GM12878 (cell line): ENCODE data around the gene MMEL1. TPM values are rescaled to one million over a fixed set of nuclear protein-coding genes. Genes with fewer than 3 reads are reported as not detected.

Source experiments
- ATAC-seq: fragments of 200-7000 bp; cut with Tn5 transposase; 3 replicates; pipeline ENCODE4 v1.9.1; 2020; ENCODE audit warnings: mild to moderate bottlenecking, moderate library complexity
- BruUV-seq: library from RNA; stranded (reverse); fragments of 400-500 nt; replicated peaks from 2 replicates; lab custom pipeline; 2021; lab: Mats Ljungman, UMichigan
- CTCF ChIA-PET: fragments of 300-600 bp; sonication (Branson Sonifier 250); formaldehyde crosslinking; extraction: SDS; loops from one replicate; lab custom pipeline; 2021; ENCODE audit warnings: inconsistent platforms; lab: Yijun Ruan, JAX
- POLR2A ChIA-PET: fragments of 350-600 bp; formaldehyde crosslinking; extraction: SDS; loops from one replicate; lab custom pipeline; 2021; ENCODE audit warnings: inconsistent platforms; lab: Charles Lee
- RAD21 ChIA-PET: fragments of 300-600 bp; sonication (Branson Sonifier 250); formaldehyde crosslinking; loops from one replicate; lab custom pipeline; 2023; ENCODE audit warnings: antibody characterized with exemption; ENCODE audit not compliant: unreplicated experiment; lab: Charles Lee
- SMC1A ChIA-PET: fragments of 300-600 bp; sonication (Branson Sonifier 250); formaldehyde crosslinking; loops from one replicate; lab custom pipeline; 2023; ENCODE audit not compliant: unreplicated experiment, uncharacterized antibody; lab: Charles Lee
- DNase-seq: peaks from one replicate; pipeline ENCODE4 v3.0.0-alpha.2; 2011; ENCODE audit warnings: low read depth, low spot score
- FAIRE-seq: peaks from 3 replicates; lab custom pipeline; 2011; peaks lifted over from hg19 to GRCh38; lab: Jason Lieb, UNC
- H2AFZ ChIP-seq: 2 replicates; pipeline ENCODE4 v1.6.0; 2011; ENCODE audit warnings: low read depth, low read length, control low read depth; ENCODE audit not compliant: control insufficient read depth
- H3K27ac ChIP-seq: 2 replicates; pipeline ENCODE4 v1.5.1; 2011; ENCODE audit warnings: control low read depth; ENCODE audit not compliant: control insufficient read depth, insufficient read depth
- H3K27me3 ChIP-seq, 2 experiments: replicated peaks in 1 of 2; 2 replicates each; pipeline versions ENCODE4 v1.6.0 to v1.6.1; 2011; ENCODE audit warnings: low read length in 1 of 2; ENCODE audit not compliant: control insufficient read depth in 2 of 2, insufficient read depth in 2 of 2
- H3K36me3 ChIP-seq, 2 experiments: 2 replicates each; pipeline ENCODE4 v1.5.1; 2011; ENCODE audit warnings: low read length in 1 of 2; ENCODE audit not compliant: control insufficient read depth in 2 of 2, insufficient read depth in 2 of 2
- H3K4me1 ChIP-seq: 2 replicates; pipeline ENCODE4 v1.6.1; 2011; ENCODE audit warnings: mild to moderate bottlenecking, low read length, moderate library complexity, mixed read lengths; ENCODE audit not compliant: control insufficient read depth, insufficient read depth
- H3K4me2 ChIP-seq: 2 replicates; pipeline ENCODE4 v1.6.0; 2011; ENCODE audit warnings: control low read depth; ENCODE audit not compliant: control insufficient read depth, insufficient read depth
- H3K4me3 ChIP-seq: fragments of 200-600 bp; sonication (generic); 2 replicates; pipeline ENCODE4 v1.5.1; 2016
- H3K79me2 ChIP-seq: 2 replicates; pipeline ENCODE4 v1.6.0; 2011; ENCODE audit warnings: low read length; ENCODE audit not compliant: control insufficient read depth, insufficient read depth
- H3K9ac ChIP-seq: 2 replicates; pipeline ENCODE4 v1.8.0; 2011; ENCODE audit warnings: low read length, control low read depth, mixed read lengths; ENCODE audit not compliant: control insufficient read depth, insufficient read depth
- H3K9me3 ChIP-seq: replicated peaks from 3 replicates; pipeline ENCODE4 v1.5.1; 2011; ENCODE audit warnings: mild to moderate bottlenecking, low read length; ENCODE audit not compliant: control insufficient read depth, insufficient read depth
- H4K20me1 ChIP-seq: 2 replicates; pipeline ENCODE4 v1.6.0; 2011; ENCODE audit not compliant: control insufficient read depth, insufficient read depth
- GABPA ChIP-seq: IDR thresholded peaks from 2 replicates; pipeline ENCODE4 v1.6.1; 2014; ENCODE audit warnings: antibody characterized with exemption, low read depth, mild to moderate bottlenecking, inconsistent platforms
- HSF1 ChIP-seq: fragments of 150-350 bp; IDR thresholded peaks from 2 replicates; pipeline ENCODE4 v1.6.1; 2014; ENCODE audit warnings: mild to moderate bottlenecking, low read depth, low read length
- MAX ChIP-seq: IDR thresholded peaks from 2 replicates; pipeline ENCODE4 v1.6.1; 2012; ENCODE audit warnings: low read depth, low read length, improper control_type of control experiment
- NFYB ChIP-seq: IDR thresholded peaks from 2 replicates; pipeline ENCODE4 v1.6.1; 2011; ENCODE audit warnings: low read depth, mild to moderate bottlenecking, low read length, improper control_type of control experiment, moderate library complexity; ENCODE audit not compliant: insufficient read depth
- PRDM15 ChIP-seq: fragments of 450-650 bp; formaldehyde crosslinking; IDR thresholded peaks from 2 replicates; pipeline ENCODE4 v1.4.0; 2020; ENCODE audit warnings: mild to moderate bottlenecking, moderate library complexity
- RBBP5 ChIP-seq: fragments of 200-600 bp; sonication (generic); conservative IDR thresholded peaks from 2 replicates; pipeline ENCODE4 v1.6.1; 2016
- SREBF2 ChIP-seq: IDR thresholded peaks from 2 replicates; pipeline ENCODE4 v1.6.1; 2012; ENCODE audit warnings: mild to moderate bottlenecking, low read length
- USF1 ChIP-seq: IDR thresholded peaks from 2 replicates; pipeline ENCODE4 v1.6.1; 2011; ENCODE audit warnings: borderline replicate concordance, low read depth, mild to moderate bottlenecking, moderate library complexity, mixed read lengths, low read length; ENCODE audit not compliant: insufficient read depth; ENCODE audit errors: extremely low read length
- ZBTB4 ChIP-seq: fragments of 450-650 bp; formaldehyde crosslinking; IDR thresholded peaks from 2 replicates; pipeline ENCODE4 v1.4.0; 2022; ENCODE audit warnings: mild to moderate bottlenecking, moderate library complexity
- ZNF384 ChIP-seq: IDR thresholded peaks from 2 replicates; pipeline ENCODE4 v1.6.1; 2012; ENCODE audit warnings: low read depth, mild to moderate bottlenecking, low read length, improper control_type of control experiment, borderline replicate concordance
- WGBS: methylation state at CpG from one replicate; pipeline ENCODE4 v1.1.6; 2016; ENCODE audit warnings: low lambda C conversion rate; ENCODE audit not compliant: insufficient replicate concordance, insufficient coverage; ENCODE audit errors: missing lambda C conversion rate; 5-methylcytosine and 5-hydroxymethylcytosine counted together
- in situ Hi-C: fragments of 300-500 bp; cut with MboI; formaldehyde crosslinking; loops from 9 replicates; pipeline ENCODE4 v1.14.3; 2018; ENCODE audit warnings: mixed read lengths
- intact Hi-C: fragments of 100-400 bp; cut with micrococcal nuclease; formaldehyde crosslinking; loops from one replicate; pipeline ENCODE4 v1.14.2; 2022; ENCODE audit not compliant: unreplicated experiment
- polyA plus RNA-seq, 11 experiments: library from polyadenylated mRNA; depleted of rRNA in 4 of 11; unstranded in 6 of 11; stranded (reverse) in 5 of 11; fragments of >200 nt; fragmentation: Nextera tagmentation in 4 of 11; fragmentation: Illumina TruSeq in 1 of 11; extraction: Ambion mirVana in 4 of 11; extraction: Trizol in 1 of 11; gene quantifications; 1 replicate in 1 of 11; 2 replicates in 10 of 11; pipeline versions ENCODE4 v1.2.1 to v1.2.3, GENCODE V29; 2011 to 2016; ENCODE audit warnings: inconsistent platforms in 2 of 11, missing spikeins in 2 of 11, low read depth in 1 of 11
- total RNA-seq, 4 experiments: library from RNA; depleted of rRNA in 3 of 4; stranded (reverse); fragments of >200 nt in 3 of 4; fragmentation: Illumina TruSeq in 1 of 4; extraction: Trizol in 1 of 4; gene quantifications; 2 replicates each; pipeline versions ENCODE4 v1.2.1 to v1.2.3, GENCODE V29; 2013 to 2021

MMEL1 gene
- total and polyA plus RNA-seq, 10 of the 15 experiments (the other 5 are each of a cell fraction or from before 2014, with no cell fraction given), result 0.11 TPM; not detected in 9

- FAIRE-seq, result peak; percentile 90
- peak within 1 kb of the TSS; percentile 48 for H2AFZ ChIP-seq
- SMC1A ChIA-PET, result interaction anchor here (0.9 to 4.7 kb wide), 4 partner anchors 9 to 28 kb away, joined by 3 to 39 read pairs (median 18); partner anchors contain the start of gene PRXL2B
- POLR2A ChIA-PET, result interaction anchor here (1.7 to 5.5 kb wide), 4 partner anchors 10 to 28 kb away, joined by 5 to 61 read pairs (median 42); partner anchors contain the start of gene PRXL2B
- H3K27me3 ChIP-seq, result no peaks in the 10 kb centered on the region
- peaks cover 0 to 2% of the 10 kb centered on the region in 2 experiments; a peak in 2 of 4 replicates for H3K36me3 ChIP-seq
- peaks cover 38% of the 10 kb centered on the region for H3K79me2 ChIP-seq
- peak within 1 kb of the TSS; percentile 87 for H3K4me3 ChIP-seq
- intact Hi-C loops, result loop anchor here (1.0 to 5.0 kb wide), 2 partner anchors 22 to 866 kb away; no protein-coding TSS in a partner anchor
- peak within 1 kb of the TSS; percentile 98 for H3K9ac ChIP-seq
- H4K20me1 ChIP-seq, result no peaks in the 10 kb centered on the region
- in situ Hi-C loops, result no loop called here
- H3K4me2 ChIP-seq, result peak within 1 kb of the TSS; percentile 97
- no peak for DNase-seq
- WGBS, result 0% methylated on average over 16 of the region's 16 CpGs
- CTCF ChIA-PET, result interaction anchor here (0.8 to 5.1 kb wide), 11 partner anchors 9 to 231 kb away, joined by 3 to 54 read pairs (median 6); partner anchors contain the start of genes PEX10 and PRXL2B
- H3K27ac ChIP-seq, result peak within 1 kb of the TSS; percentile 99
- H3K9me3 ChIP-seq, result no peaks in the 10 kb centered on the region
- peaks cover 25% of the 10 kb centered on the region for H3K4me1 ChIP-seq
- RAD21 ChIA-PET, result interaction anchor here (0.7 to 3.3 kb wide), 9 partner anchors 9 to 361 kb away, joined by 3 to 41 read pairs (median 10); partner anchors contain the start of genes FAAP20 and PANK4
- ATAC-seq, result peak; percentile 73
- BruUV-seq, result TSS peak; percentile 82
- TF ChIP-seq HSF1 (no peak), GABPA (no peak), RBBP5 (no peak), SREBF2 (no peak), ZBTB4 (CRISPR knock-in tag) (peak; percentile 52; the same call in 1 of the 2 replicates), NFYB (0 out of 2 replicates have a peak, but pooled peaks have one; percentile 15), ZNF384 (no peak), MAX (no peak), PRDM15 (CRISPR knock-in tag) (no peak), USF1 (no peak)
These were observed 76.5 kb downstream of the MMEL1 start, which contains the start of gene TNFRSF14 for GRCh38 chr1:2556277-2556677. Gene TNFRSF14 (plus strand): TSS chr1:2556371. CDS start chr1:2556665, 294 bp downstream.
